Heart right ventricle (tissue), 16 donors: ENCODE measurements around the gene FAM98C. TPM values are rescaled to one million over a fixed set of nuclear protein-coding genes. Genes with fewer than 3 reads are reported as not detected.

Experiments used
- ATAC-seq, 8 donors: fragments of 200-7000 bp; cut with Tn5 transposase; one replicate each; pipeline ENCODE4 v1.9.1; 2020; ENCODE audit warnings: mild to moderate bottlenecking in 8 of 8, moderate library complexity in 8 of 8, moderate number of reproducible peaks in 1 of 8
- DNase-seq, 2 donors: peaks; one replicate each; pipeline ENCODE4 v3.0.0-alpha.2; 2020
- H3K27ac ChIP-seq, 10 donors: fragments of 200-600 bp; sonication (generic) in 2 of 10; one replicate each; pipeline versions ENCODE4 v1.5.0 to v1.8.0; 2020 to 2022; ENCODE audit warnings: mild to moderate bottlenecking in 3 of 10
- H3K27me3 ChIP-seq, 7 donors: fragments of 200-600 bp; one replicate each; pipeline ENCODE4 v1.8.0; 2021 to 2022; ENCODE audit warnings: mild to moderate bottlenecking in 2 of 7
- H3K36me3 ChIP-seq, 9 donors: fragments of 200-600 bp; sonication (generic) in 1 of 9; one replicate each; pipeline versions ENCODE4 v1.5.0 to v1.8.0; 2020 to 2022; ENCODE audit warnings: mild to moderate bottlenecking in 2 of 9
- H3K4me1 ChIP-seq, 9 donors: fragments of 200-600 bp; sonication (generic) in 1 of 9; one replicate each; pipeline versions ENCODE4 v1.5.0 to v1.8.0; 2020 to 2022; ENCODE audit warnings: mild to moderate bottlenecking in 4 of 9
- H3K4me3 ChIP-seq, 10 donors: fragments of 200-600 bp; sonication (generic) in 2 of 10; one replicate each; pipeline versions ENCODE4 v1.5.0 to v1.8.0; 2020 to 2022; ENCODE audit warnings: mild to moderate bottlenecking in 7 of 10, moderate library complexity in 2 of 10
- H3K9me3 ChIP-seq, 11 donors: fragments of 200-600 bp in 10 of 11; sonication (generic) in 2 of 11; one replicate each; pipeline versions ENCODE4 v1.5.0 to v1.8.0; 2013 to 2022; ENCODE audit warnings: mild to moderate bottlenecking in 2 of 11, control low read depth in 1 of 11, moderate library complexity in 1 of 11
- CTCF ChIP-seq, 9 donors: fragments of 200-600 bp; sonication (generic) in 2 of 9; IDR thresholded peaks; one replicate each; pipeline versions ENCODE4 v1.5.0 to v1.8.0; 2021 to 2022; ENCODE audit warnings: antibody characterized with exemption in 9 of 9, mild to moderate bottlenecking in 5 of 9, moderate library complexity in 1 of 9
- WGBS, 2 donors: extraction: QIAGEN DNeasy Blood & Tissue Kit; methylation state at CpG; one replicate each; pipeline ENCODE4 v1.1.7; 2013; ENCODE audit warnings: inconsistent platforms in 1 of 2; 5-methylcytosine and 5-hydroxymethylcytosine counted together
- intact Hi-C, 10 donors: fragments of 100-400 bp; cut with DNase I; formaldehyde crosslinking; loops; one replicate each; pipeline versions ENCODE4 v1.11.1 to v1.14.2; 2022
- polyA plus RNA-seq, 2 donors: library from polyadenylated mRNA; stranded (reverse); fragments of 200-250 nt; gene quantifications; one replicate each; pipeline ENCODE4 v1.2.3, GENCODE V29; 2013
- total RNA-seq, 10 donors: library from RNA; stranded (reverse); fragmentation: NEBNext Ultra II Directional in 3 of 10; extraction: Animal tissue kit (Norgen Biotek cat#: 25700) in 3 of 10; gene quantifications; one replicate each; pipeline versions ENCODE4 v1.2.1 to v1.2.4, GENCODE V29; 2021 to 2023
- donor health status: Arrhythmogenic right ventricular cardiomyopathy.
- donor health status: ischemic (EF 13 %, LVEDD 7.1; RV severe dilation, severe dysfunction).
- donor health status: healthy with polysubstance abuse.
- donor health status: DM: no; HTN: yes; CAD: no.
- donor health status: DM: no; HTN: no; CAD: no.
- donor health status: ischemic (EF 25% LVEDD 6.9; RV normal size, moderate dysfunction).
- donor health status: ischemic (EF 25% LVEDD 5.7; RV mildly dilated, moderate dysfunction).
- donor health status: healthy.
- donor health status: DM: yes; HTN: yes; CAD: no.
- donor health status: Ischemic cardiomyopathy.
- donor health status: ischemic (EF 35%, LVEDD 5.7; RV mildly dilated, moderate dysfunction).
- donor health status: nonischemic (EF 11% LVEDD 7.7; RV severe dilation, severe dysfunction).
- donor health status: DM: yes; HTN: yes; CAD: no.
- donor health status: PGD.
- donor health status: ischemic (EF 29% LVEDD 5.4; RV normal size, mild dysfunction).
- donor health status: nonischemic (EF 23%, LVEDD 6.1; RV moderate dilation, normal function).

The FAM98C gene
- total and polyA plus RNA-seq, 12 donors = 9.8 to 16.1 (median 12.3) TPM

- intact Hi-C loops = loop anchor here in 1 of 10 donors (10.0 kb wide), 1 partner anchor 526 kb away; no protein-coding TSS in a partner anchor
- Histone ChIP-seq H3K27me3 (peaks cover 8 to 76% (median 65%) of the 10 kb centered on the region in 7 donors), H3K4me3 (no peak overlapping the region), H3K9me3 (no peaks in the 10 kb centered on the region), H3K27ac (no peak overlapping the region), H3K4me1 (peaks cover 0 to 26% (median 8%) of the 10 kb centered on the region in 9 donors), H3K36me3 (no peaks in the 10 kb centered on the region)
- no peak for TF ChIP-seq CTCF (IDR thresholded peaks at IDR 0.05)
- ATAC-seq (no peak), DNase-seq (no peak)
- 45 to 57% methylated on average over 6 to 9 of the region's 9 CpGs for WGBS, 2 donors
Measured at GRCh38 chr19:38399081-38399480, 3.8 kb upstream of the FAM98C start.

- no peak for TF ChIP-seq CTCF (IDR thresholded peaks at IDR 0.05)
- ATAC-seq = no peak
- intact Hi-C loops = loop anchor here in 1 of 10 donors (10.0 kb wide), 1 partner anchor 525 kb away; no protein-coding TSS in a partner anchor
- Histone ChIP-seq H3K9me3 (no peaks in the 10 kb centered on the region), H3K4me1 (peaks cover 0 to 27% (median 11%) of the 10 kb centered on the region in 9 donors), H3K36me3 (peaks cover 0 to under 1% (median 0%) of the 10 kb centered on the region in 9 donors), H3K27ac (no peak overlapping the region), H3K4me3 (no peak overlapping the region), H3K27me3 (peaks cover 8 to 72% (median 61%) of the 10 kb centered on the region in 7 donors)
- WGBS, 2 donors = 74 to 94% methylated on average over 1 of the region's 1 CpG
- DNase-seq = no peak
Measured at GRCh38 chr19:38399537-38399936, 3.4 kb upstream of the FAM98C start.

- no peak overlapping the region for H3K4me3 ChIP-seq
- peaks cover 8 to 63% (median 52%) of the 10 kb centered on the region in 7 donors for H3K27me3 ChIP-seq
- intact Hi-C loops = loop anchor here (5.0 to 10.0 kb wide), 8 partner anchors 114 to 1074 kb away; partner anchors contain the start of genes MRPS12 (in 3 of the 10), SARS2 (in 3 of the 10), EIF3K (in 1 of the 10) and MAP4K1 (in 1 of the 10)
- TF ChIP-seq CTCF (IDR thresholded peaks at IDR 0.05) = no peak
- ATAC-seq (no peak), DNase-seq (no peak)
- H3K27ac ChIP-seq = no peak overlapping the region
- WGBS, 2 donors = 73% methylated on average over 5 of the region's 5 CpGs
- H3K4me1 ChIP-seq = peaks cover 0 to 20% (median 11%) of the 10 kb centered on the region in 9 donors
- no peaks in the 10 kb centered on the region for H3K9me3 ChIP-seq
- H3K36me3 ChIP-seq = peaks cover 0 to 8% (median 5%) of the 10 kb centered on the region in 9 donors
Measured at GRCh38 chr19:38400361-38400760, 2.5 kb upstream of the FAM98C start.

- peaks cover 0 to 17% (median 11%) of the 10 kb centered on the region in 9 donors for H3K4me1 ChIP-seq
- peaks cover 0 to 16% (median 5%) of the 10 kb centered on the region in 9 donors for H3K36me3 ChIP-seq
- no peak overlapping the region for H3K27ac ChIP-seq
- no peak for TF ChIP-seq CTCF (IDR thresholded peaks at IDR 0.05)
- ATAC-seq (no peak), DNase-seq (no peak)
- no peaks in the 10 kb centered on the region for H3K9me3 ChIP-seq
- H3K27me3 ChIP-seq = peaks cover 8 to 56% (median 45%) of the 10 kb centered on the region in 7 donors
- H3K4me3 ChIP-seq = no peak overlapping the region
- intact Hi-C loops = loop anchor here (5.0 to 10.0 kb wide), 8 partner anchors 114 to 1074 kb away; partner anchors contain the start of genes MRPS12 (in 3 of the 10), SARS2 (in 3 of the 10), EIF3K (in 1 of the 10) and MAP4K1 (in 1 of the 10)
- WGBS, 2 donors = 59 to 61% methylated on average over 3 of the region's 3 CpGs
Measured at GRCh38 chr19:38401148-38401547, 1.7 kb upstream of the FAM98C start.
